ENCODE measurements around the gene PLEKHB1.

Gene PLEKHB1, protein sequence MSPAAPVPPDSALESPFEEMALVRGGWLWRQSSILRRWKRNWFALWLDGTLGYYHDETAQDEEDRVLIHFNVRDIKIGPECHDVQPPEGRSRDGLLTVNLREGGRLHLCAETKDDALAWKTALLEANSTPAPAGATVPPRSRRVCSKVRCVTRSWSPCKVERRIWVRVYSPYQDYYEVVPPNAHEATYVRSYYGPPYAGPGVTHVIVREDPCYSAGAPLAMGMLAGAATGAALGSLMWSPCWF

DNA sequence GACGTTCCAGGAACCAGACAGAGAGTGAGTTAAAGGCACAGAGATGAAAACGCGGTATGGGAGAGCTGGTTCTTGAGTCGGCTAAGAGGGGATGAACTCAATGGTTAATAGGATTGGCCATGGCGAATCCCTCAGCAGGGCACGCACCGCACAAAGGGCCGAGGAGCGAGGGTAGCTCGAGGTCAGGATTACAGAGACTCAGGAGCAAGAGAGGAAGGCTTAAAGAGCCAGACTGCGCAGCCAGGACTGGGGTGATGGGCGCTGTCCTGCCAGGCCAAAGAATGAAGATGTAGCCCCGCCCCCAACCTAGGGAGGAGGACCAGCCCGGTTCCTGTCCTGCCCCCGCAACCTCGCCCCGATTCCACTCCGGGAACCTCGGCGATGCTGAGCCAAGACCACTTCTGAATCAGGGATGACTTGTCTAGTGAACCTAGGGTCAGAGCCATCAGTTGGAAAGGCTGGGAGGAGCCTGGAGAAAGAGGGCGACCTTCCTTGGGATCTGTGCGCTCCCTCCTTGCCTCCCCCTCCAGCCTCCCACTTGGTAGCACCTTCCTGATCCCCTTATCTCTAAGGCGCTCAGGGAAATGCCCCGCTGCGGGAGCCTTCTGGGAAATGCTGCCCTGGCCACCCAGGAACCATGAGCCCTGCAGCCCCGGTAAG, at the start of gene PLEKHB1:
Gene PLEKHB1 (plus strand): TSS at position 610 of the 660 bp plus-strand sequence. CDS start 28 bp downstream, at position 638.
- no peak within 1 kb of the TSS for H3K4me3 ChIP-seq (ENCODE audit: low read depth, low read length)

DNA sequence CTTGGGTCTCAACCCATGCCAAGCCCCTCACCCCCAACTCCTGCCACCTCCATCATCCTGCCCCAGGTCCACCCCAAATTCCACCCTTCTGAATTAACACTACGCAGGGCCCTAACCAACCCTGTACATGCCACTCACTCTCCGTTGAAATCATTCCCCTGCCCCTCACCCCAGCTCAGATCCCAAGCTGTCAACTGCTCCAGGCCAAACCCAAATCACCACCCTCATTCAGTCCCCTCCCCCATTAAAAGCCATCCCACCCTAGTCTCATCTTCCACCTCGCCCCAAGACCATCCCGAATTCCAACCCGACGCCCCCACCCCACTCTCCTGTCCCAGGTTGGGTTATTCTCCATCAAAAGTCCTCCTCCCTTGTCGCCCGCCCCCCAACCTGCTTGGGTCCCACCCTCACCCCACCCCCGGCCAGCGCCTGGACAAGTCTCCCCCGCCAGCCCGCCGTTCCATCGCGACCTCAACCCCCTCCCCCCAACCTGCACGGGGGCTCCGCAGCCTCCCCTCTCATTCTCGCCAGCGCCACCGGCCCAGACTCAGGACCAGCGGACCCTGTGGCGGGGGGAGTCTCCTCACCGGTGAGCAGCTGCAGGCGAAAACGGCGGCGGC, 48.9 kb upstream of the PLEKHB1 start:
- H3K4me3 ChIP-seq (ENCODE audit: low read depth, low read length), result peak overlapping the region; percentile 78
- TF ChIP-seq, protein P1, sequence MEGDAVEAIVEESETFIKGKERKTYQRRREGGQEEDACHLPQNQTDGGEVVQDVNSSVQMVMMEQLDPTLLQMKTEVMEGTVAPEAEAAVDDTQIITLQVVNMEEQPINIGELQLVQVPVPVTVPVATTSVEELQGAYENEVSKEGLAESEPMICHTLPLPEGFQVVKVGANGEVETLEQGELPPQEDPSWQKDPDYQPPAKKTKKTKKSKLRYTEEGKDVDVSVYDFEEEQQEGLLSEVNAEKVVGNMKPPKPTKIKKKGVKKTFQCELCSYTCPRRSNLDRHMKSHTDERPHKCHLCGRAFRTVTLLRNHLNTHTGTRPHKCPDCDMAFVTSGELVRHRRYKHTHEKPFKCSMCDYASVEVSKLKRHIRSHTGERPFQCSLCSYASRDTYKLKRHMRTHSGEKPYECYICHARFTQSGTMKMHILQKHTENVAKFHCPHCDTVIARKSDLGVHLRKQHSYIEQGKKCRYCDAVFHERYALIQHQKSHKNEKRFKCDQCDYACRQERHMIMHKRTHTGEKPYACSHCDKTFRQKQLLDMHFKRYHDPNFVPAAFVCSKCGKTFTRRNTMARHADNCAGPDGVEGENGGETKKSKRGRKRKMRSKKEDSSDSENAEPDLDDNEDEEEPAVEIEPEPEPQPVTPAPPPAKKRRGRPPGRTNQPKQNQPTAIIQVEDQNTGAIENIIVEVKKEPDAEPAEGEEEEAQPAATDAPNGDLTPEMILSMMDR (IDR thresholded peaks at IDR 0.05; ENCODE audit: low read depth, low read length), result no peak

More for the DNA sequence above, at the start of gene PLEKHB1:
- TF ChIP-seq, protein P1 (IDR thresholded peaks at IDR 0.05; ENCODE audit: low read depth, low read length), result no peak

DNA sequence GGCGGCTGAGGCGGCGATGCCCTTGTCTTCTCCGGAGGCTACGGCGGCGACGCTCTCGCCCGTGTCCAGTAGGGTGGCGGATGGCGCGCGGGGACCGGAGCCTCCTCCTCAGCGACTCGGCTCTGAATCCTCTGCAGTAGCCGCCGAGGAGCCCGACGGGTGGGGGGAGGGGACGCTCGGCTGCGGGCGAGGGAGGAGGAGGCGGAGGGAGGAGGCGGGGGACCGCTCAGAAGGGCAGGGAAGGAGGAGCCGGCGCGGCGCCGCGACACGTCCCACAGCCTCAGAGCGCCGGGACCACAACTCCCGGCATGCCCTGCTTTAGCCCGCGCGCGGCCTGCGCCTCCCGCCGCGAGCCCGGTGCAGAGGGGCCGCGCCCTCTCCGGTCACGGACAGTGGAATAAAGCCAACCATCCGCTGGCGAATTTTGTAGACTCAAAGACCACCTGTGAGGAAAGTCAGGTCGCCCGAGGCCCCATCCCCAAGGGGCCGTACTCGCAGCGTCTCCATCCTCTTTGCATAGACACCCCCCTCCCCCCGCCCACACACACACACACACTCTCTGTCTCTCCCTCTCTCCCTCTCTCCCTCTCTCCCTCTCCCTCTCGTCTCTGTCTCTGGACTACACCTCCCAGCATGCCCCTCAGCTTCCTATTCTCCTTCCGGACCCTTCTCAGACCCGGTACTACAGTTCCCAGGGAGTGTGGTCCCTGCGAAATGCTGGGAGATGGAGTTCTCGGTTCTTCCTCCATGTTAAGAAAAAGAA, 48.2 kb upstream of the PLEKHB1 start, which contains the start of gene FAM168A:
Gene FAM168A (minus strand): TSS at position 157 of the 763 bp plus-strand sequence. CDS start 129,638 bp downstream, outside the sequence.
- TF ChIP-seq, protein P1 (IDR thresholded peaks at IDR 0.05; ENCODE audit: low read depth, low read length), result no peak
- H3K4me3 ChIP-seq (ENCODE audit: low read depth, low read length), result peak within 1 kb of the TSS; percentile 78

DNA sequence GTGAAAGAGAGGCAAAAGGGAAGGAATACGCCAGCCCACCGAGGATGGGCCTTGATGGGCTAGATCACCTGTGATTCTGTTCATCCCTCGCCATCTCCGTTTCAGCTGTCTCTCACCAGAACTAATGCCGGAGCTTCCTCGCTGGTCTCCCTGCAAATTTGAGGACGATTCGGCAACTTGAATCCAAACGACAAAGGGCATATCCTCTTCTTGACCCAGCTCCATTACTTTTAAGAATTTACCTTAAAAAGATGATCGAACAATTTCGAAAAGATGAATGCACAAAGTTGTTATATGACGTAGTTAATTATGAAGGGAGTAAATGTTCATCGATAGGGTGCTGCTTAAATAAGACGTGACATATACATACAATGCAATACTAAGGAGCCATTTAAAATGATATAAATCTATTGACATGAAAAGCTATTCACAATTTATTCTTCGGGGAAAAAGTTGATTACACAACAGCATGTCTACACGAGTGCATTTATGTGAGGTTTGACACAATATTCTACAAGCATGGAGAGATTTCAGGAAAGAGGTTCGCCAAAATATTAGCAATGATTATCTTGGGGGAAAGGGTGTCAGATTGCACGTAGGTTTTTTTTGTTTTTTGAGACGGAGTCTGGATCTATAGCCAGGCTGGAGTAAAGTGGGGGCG, 47.5 kb upstream of the PLEKHB1 start:
- peak overlapping the region; percentile 78 for H3K4me3 ChIP-seq (ENCODE audit: low read depth, low read length)
- TF ChIP-seq, protein P1 (IDR thresholded peaks at IDR 0.05; ENCODE audit: low read depth, low read length), result no peak

DNA sequence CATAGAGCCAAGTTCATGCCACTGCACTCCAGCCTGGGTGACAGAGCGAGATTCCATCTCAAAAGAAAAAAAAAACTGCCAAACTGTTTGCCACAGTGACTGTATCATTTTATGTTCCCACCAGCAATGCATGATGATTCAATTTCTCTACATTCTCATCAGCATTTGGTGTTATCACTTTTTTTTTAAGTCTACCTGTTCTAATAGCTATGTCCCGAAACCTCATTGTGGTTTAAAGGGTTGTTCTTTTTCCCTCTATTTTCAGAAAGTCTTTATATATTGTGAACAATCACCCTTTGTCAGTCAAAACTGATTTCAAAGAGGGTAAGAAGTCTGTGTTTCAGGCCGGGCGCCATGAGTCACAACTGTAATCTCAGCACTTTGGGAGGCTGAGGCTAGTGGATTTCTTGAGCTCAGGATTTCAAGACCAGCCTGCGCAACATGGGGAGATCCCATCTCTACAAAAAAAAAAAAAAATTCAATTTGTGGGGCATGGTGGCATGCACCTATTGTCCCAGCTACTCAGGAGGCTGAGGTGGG, 33.7 kb upstream of the PLEKHB1 start:
- H3K4me3 ChIP-seq (ENCODE audit: low read depth, low read length), result no peak overlapping the region
- TF ChIP-seq, protein P1 (IDR thresholded peaks at IDR 0.05; ENCODE audit: low read depth, low read length), result no peak

DNA sequence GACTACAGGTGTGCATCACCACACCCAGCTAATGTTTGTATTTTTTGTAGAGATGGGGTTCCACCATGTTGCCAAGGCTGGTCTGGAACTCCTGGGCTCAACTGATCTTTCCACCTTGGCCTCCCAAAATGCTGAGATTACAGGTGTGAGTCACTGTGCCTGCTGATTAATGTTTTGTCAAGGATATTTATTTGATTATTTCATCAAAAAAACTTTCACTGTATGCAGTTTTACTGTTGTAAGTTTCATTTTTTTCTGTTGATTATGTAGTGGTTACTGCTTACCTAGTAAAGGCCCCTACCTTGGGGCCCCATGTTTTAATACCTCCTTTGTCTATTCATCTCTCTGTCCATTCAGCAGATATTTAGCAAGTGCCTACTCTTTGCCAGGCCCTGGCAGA, 31.8 kb upstream of the PLEKHB1 start:
- H3K4me3 ChIP-seq (ENCODE audit: low read depth, low read length), result no peak overlapping the region
- TF ChIP-seq, protein P1 (IDR thresholded peaks at IDR 0.05; ENCODE audit: low read depth, low read length), result no peak

All from WI38 (cell line).